ENCODE measurements around the gene EPS8L3. TPM values are rescaled to one million over a fixed set of nuclear protein-coding genes. Genes with fewer than 3 reads are reported as not detected.
A peak's percentile ranks its signal among the peaks of the same experiment; 100 is the strongest.

EPS8L3 gene
- total and polyA plus RNA-seq, 9 of the 15 experiments (the other 6 are each of a cell fraction or from before 2014, with no cell fraction given): 0.09 to 0.42 (median 0.14) TPM; not detected in 5

DNA sequence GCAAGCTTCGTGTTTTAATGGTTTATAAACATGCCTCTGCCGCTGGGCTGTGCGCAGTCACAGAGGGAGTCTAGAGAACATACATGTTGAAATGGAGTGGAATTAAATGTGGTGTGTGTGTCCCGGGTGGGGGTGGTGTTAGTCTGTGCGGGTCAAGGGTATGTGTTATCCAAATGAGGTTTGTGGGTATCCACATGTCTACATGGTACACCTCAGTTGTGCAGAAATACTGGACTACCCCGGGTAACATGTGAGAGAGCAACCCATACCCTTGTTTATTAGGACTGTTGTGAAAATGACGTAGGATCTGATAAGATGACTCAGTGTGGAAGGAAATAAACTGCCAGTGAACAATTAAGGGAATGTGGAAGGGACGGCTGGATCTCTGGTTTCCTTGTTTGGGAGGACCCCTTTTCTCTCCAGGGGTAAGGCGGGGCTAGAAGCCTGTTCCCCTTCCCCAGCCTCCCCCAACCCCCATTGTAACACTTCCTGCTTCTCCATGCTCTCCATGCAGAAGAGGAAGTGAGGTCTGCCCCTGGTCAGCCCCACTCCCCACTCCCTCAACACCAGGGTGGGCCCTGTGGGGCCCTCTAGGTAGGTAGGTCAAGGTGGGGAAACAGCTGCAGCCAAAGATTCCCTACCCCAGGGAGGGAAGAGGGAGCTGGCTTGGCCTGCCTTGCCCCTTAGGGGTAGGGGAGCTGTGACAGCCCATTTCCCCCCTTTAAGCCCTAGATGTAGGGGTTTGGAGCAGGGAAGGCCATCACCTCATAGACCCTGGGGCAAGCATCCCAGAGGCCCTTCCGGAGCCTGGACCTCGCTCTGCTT, 690 bp downstream of the EPS8L3 start (continued):
- TF ChIP-seq ZBTB1 (CRISPR knock-in tag; IDR thresholded peaks at IDR 0.05; ENCODE audit: borderline replicate concordance, low read depth) (no peak), ELK1 (CRISPR knock-in tag; IDR thresholded peaks at IDR 0.05) (no peak), ZNF12 (CRISPR knock-in tag; IDR thresholded peaks at IDR 0.05) (no peak), ZBTB43 (CRISPR knock-in tag; IDR thresholded peaks at IDR 0.05) (no peak), MAFK (IDR thresholded peaks at IDR 0.05; ENCODE audit: low read length) (no peak), ZNF282 (CRISPR knock-in tag; IDR thresholded peaks at IDR 0.05) (no peak), TEAD1 (CRISPR knock-in tag; IDR thresholded peaks at IDR 0.05) (peak in 1 of 2 experiments; percentile 70; a peak in 1 of 4 replicates), HLTF (IDR thresholded peaks at IDR 0.05) (no peak), ZNF512 (tag; IDR thresholded peaks at IDR 0.05) (no peak), ZNF384 (IDR thresholded peaks at IDR 0.05; ENCODE audit: low read depth, low read length) (no peak), KLF13 (tag; IDR thresholded peaks at IDR 0.05; ENCODE audit: borderline replicate concordance, low read depth) (no peak), HDAC8 (tag; IDR thresholded peaks at IDR 0.05) (no peak), CREB3 (tag; conservative IDR thresholded peaks at IDR 0.05; ENCODE audit: low read depth) (peak; percentile 59; the same call in 1 of the 2 replicates), TAF1 (IDR thresholded peaks at IDR 0.05; ENCODE audit: control insufficient read depth, extremely low read depth, insufficient read depth, low read length, severe bottlenecking) (no peak), ZNF740 (CRISPR knock-in tag; IDR thresholded peaks at IDR 0.05) (peak; percentile 57; the same call in 1 of the 2 replicates), ZNF740 (tag; IDR thresholded peaks at IDR 0.05) (0 out of 4 replicates have a peak, but pooled peaks of 1 of the 2 experiments have one; percentile 20)
